IMR-90 (cell line): ENCODE results near the gene SLC4A8.

ENCODE experiments used
- BHLHE40 ChIP-seq: fragments of 150-350 bp; IDR thresholded peaks from 2 replicates; pipeline ENCODE4 v1.6.1; 2016; ENCODE audit warnings: mild to moderate bottlenecking, low read depth, low read length
- CEBPB ChIP-seq: IDR thresholded peaks from 2 replicates; pipeline ENCODE4 v1.6.1; 2012; ENCODE audit warnings: low read depth, low read length, improper control_type of control experiment
- CHD1 ChIP-seq: IDR thresholded peaks from 2 replicates; pipeline ENCODE4 v1.6.1; 2012; ENCODE audit warnings: low read depth, low read length, improper control_type of control experiment
- FOS ChIP-seq: fragments of 150-350 bp; IDR thresholded peaks from 2 replicates; pipeline ENCODE4 v1.6.1; 2016; ENCODE audit warnings: low read depth, low read length
- MXI1 ChIP-seq: IDR thresholded peaks from 2 replicates; pipeline ENCODE4 v1.6.1; 2012; ENCODE audit warnings: low read depth, mild to moderate bottlenecking, low read length, moderate library complexity, borderline replicate concordance
- NFE2L2 ChIP-seq: fragments of 150-350 bp; IDR thresholded peaks from 2 replicates; pipeline ENCODE4 v1.6.1; 2016; ENCODE audit warnings: low read depth, mild to moderate bottlenecking, low read length
- POLR2A ChIP-seq: IDR thresholded peaks from 2 replicates; pipeline ENCODE4 v1.6.1; 2012; ENCODE audit warnings: mild to moderate bottlenecking, low read depth, low read length
- RAD21 ChIP-seq: IDR thresholded peaks from 2 replicates; pipeline ENCODE4 v1.6.1; 2012; ENCODE audit warnings: low read length, improper control_type of control experiment
- RCOR1 ChIP-seq: IDR thresholded peaks from 2 replicates; pipeline ENCODE4 v1.6.1; 2012; ENCODE audit warnings: mild to moderate bottlenecking, low read length, improper control_type of control experiment; ENCODE audit not compliant: insufficient replicate concordance
- RFX5 ChIP-seq: IDR thresholded peaks from 2 replicates; pipeline ENCODE4 v1.8.0; 2012; ENCODE audit warnings: low read depth, mild to moderate bottlenecking, low read length, moderate library complexity
- SMC3 ChIP-seq: fragments of 150-350 bp; IDR thresholded peaks from 2 replicates; pipeline ENCODE4 v1.6.1; 2016; ENCODE audit warnings: low read depth, mild to moderate bottlenecking, antibody characterized with exemption, low read length, moderate library complexity
- TF ChIP-seq, protein P1 (sequence below): conservative IDR thresholded peaks from 2 replicates; pipeline ENCODE4 v1.5.1; 2012; ENCODE audit warnings: mild to moderate bottlenecking, low read depth, low read length, improper control_type of control experiment
- TF ChIP-seq, protein P2 (sequence below): fragments of 150-350 bp; IDR thresholded peaks from 2 replicates; pipeline ENCODE4 v1.6.1; 2017; ENCODE audit warnings: mild to moderate bottlenecking, antibody characterized with exemption, low read length, low read depth

DNA sequence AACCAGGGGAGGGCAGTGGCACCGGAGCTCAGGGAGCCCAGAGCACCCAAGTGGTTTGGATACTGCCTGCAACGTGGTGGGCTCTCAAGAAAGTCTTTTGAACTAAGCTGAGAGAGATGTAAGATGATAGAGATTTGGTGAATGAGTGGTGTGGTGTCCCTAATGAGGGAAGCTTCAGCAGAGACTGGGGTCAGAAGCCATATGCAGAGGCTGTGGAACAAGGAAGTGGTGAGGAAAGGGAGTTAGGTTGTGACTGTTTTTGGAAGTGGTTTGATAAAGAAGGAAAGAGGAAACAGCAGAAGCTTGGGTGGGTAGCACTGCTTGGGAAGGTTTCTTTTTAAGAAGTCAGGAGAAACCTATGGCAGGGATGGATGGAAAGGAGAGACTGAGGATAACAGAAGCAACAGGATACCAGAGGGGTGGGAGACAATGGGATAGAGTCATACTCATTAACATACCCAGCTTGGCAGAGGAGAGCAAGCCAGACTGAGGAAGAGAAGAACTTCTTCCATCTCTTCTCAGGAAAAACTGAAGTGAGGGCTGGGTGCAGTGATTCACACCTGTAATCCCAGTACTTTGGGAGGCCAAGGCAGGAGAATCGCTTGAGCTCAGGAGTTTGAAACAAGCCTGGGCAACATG, 24.1 kb downstream of the SLC4A8 start:
- TF ChIP-seq, protein P1, sequence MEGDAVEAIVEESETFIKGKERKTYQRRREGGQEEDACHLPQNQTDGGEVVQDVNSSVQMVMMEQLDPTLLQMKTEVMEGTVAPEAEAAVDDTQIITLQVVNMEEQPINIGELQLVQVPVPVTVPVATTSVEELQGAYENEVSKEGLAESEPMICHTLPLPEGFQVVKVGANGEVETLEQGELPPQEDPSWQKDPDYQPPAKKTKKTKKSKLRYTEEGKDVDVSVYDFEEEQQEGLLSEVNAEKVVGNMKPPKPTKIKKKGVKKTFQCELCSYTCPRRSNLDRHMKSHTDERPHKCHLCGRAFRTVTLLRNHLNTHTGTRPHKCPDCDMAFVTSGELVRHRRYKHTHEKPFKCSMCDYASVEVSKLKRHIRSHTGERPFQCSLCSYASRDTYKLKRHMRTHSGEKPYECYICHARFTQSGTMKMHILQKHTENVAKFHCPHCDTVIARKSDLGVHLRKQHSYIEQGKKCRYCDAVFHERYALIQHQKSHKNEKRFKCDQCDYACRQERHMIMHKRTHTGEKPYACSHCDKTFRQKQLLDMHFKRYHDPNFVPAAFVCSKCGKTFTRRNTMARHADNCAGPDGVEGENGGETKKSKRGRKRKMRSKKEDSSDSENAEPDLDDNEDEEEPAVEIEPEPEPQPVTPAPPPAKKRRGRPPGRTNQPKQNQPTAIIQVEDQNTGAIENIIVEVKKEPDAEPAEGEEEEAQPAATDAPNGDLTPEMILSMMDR = no peak
- no peak for TF ChIP-seq CHD1
- no peak for TF ChIP-seq NFE2L2
- no peak for TF ChIP-seq BHLHE40
- TF ChIP-seq, protein P2, sequence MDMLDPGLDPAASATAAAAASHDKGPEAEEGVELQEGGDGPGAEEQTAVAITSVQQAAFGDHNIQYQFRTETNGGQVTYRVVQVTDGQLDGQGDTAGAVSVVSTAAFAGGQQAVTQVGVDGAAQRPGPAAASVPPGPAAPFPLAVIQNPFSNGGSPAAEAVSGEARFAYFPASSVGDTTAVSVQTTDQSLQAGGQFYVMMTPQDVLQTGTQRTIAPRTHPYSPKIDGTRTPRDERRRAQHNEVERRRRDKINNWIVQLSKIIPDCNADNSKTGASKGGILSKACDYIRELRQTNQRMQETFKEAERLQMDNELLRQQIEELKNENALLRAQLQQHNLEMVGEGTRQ = no peak
- TF ChIP-seq POLR2A = no peak
- no peak for TF ChIP-seq RAD21
- no peak for TF ChIP-seq FOS
- TF ChIP-seq SMC3 = no peak
- TF ChIP-seq RFX5 = no peak
- no peak for TF ChIP-seq RCOR1
- TF ChIP-seq MXI1 = no peak
- TF ChIP-seq CEBPB = no peak
